Immature natural killer cell (primary cell): ENCODE results near the gene GRM7. TPM values are rescaled to one million over a fixed set of nuclear protein-coding genes. Genes with fewer than 3 reads are reported as not detected.

Experiments
- DNase-seq, 3 donors: peaks; one replicate each; pipeline ENCODE4 v3.0.0; 2022; ENCODE audit warnings: mixed read lengths in 1 of 3
- H3K27ac Mint-ChIP-seq, 6 donors: one replicate each; pipeline ENCODE4 v1.8.0; 2020; ENCODE audit warnings: mixed read lengths in 6 of 6, mild to moderate bottlenecking in 5 of 6, inconsistent platforms in 4 of 6, moderate library complexity in 3 of 6
- H3K27me3 Mint-ChIP-seq, 3 donors: one replicate each; pipeline ENCODE4 v1.8.0; 2020 to 2021; ENCODE audit warnings: low read depth in 3 of 3, mild to moderate bottlenecking in 3 of 3, mixed read lengths in 3 of 3, moderate library complexity in 3 of 3, inconsistent platforms in 1 of 3
- H3K36me3 Mint-ChIP-seq, 3 donors: one replicate each; pipeline ENCODE4 v1.8.0; 2020; ENCODE audit warnings: mixed read lengths in 3 of 3, inconsistent platforms in 2 of 3, mild to moderate bottlenecking in 2 of 3
- H3K4me1 Mint-ChIP-seq, 2 donors: one replicate each; pipeline ENCODE4 v1.8.0; 2020; ENCODE audit warnings: inconsistent platforms in 2 of 2, mild to moderate bottlenecking in 2 of 2, mixed read lengths in 2 of 2, moderate library complexity in 1 of 2
- H3K4me3 Mint-ChIP-seq, 5 donors: one replicate each; pipeline ENCODE4 v1.8.0; 2020; ENCODE audit warnings: mild to moderate bottlenecking in 5 of 5, mixed read lengths in 5 of 5, inconsistent platforms in 3 of 5, moderate library complexity in 3 of 5
- H3K9me3 Mint-ChIP-seq, 6 donors: one replicate each; pipeline ENCODE4 v1.8.0; 2020; ENCODE audit warnings: mild to moderate bottlenecking in 6 of 6, mixed read lengths in 6 of 6, inconsistent platforms in 4 of 6, moderate library complexity in 3 of 6
- polyA plus RNA-seq, 3 donors: library from polyadenylated mRNA; unstranded; fragments of 300-500 nt; fragmentation: Illumina TruSeq; gene quantifications; one replicate each; pipeline ENCODE4 v1.2.3, GENCODE V29; 2021

The GRM7 gene
- polyA plus RNA-seq, 3 donors from 2014 or later: not detected

DNA sequence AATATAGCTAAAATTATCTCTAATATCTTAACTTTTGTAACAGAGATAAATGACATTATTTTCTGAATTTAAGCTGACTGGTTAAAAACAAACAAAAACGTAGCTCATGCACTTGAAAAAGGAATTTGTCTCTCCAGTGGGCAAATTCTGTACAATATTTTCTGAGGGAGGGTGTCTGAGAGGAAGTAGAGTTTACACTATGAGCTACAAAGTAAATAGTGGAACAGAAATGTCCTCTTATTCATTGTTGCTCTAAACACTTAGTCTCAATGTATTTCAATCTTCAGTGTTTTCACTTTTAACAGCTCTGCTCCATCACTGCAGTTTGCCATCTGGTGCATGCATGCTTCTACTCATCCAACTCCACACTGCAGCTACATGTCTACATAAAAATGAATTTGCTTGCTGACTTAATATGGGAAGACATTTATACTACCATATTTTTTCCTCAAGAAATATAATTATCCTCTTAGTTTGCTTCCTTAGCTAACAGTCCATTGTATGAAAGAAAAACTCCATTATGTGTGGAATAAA lies 823.3 kb downstream of the GRM7 start:
- Mint-ChIP-seq H3K4me3 (no peak overlapping the region), H3K9me3 (peaks cover 0 to 3% (median 0%) of the 10 kb centered on the region in 6 donors), H3K36me3 (no peaks in the 10 kb centered on the region), H3K4me1 (no peaks in the 10 kb centered on the region), H3K27me3 (peaks cover 0 to 3% (median 0%) of the 10 kb centered on the region in 3 donors), H3K27ac (no peak overlapping the region)
- no peak for DNase-seq

DNA sequence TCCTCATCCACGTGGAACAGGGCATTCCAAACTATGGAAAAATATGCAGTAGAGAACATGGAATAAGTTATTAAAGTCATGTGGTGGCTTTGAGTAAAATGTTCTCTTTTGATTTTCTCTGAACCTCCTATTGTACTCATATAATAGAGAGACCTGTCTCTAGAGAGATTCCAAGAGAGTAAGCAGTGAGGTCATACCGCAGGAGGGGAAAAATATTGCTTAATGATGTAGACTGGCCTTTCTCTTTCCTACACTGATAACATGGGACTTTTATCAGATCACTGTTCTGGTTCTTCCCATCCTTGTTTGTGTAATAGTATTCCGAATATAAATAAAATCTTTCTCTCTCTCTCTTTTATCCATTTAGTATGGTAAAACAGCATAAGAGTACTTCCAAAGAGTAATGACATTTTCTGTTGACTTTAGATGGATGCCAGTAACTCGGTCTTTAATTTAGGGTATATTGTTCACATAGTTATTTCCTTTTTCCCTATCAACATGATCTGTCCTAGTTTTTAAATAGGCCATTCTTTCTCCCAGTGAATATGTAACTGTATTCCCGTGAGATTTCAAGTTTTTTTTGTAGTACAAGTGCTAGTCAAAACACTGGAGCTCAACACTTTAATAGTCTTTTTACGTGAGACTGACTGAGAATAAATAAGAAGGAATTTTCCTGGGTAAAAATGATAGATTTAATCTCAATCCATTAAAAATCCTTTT lies 826.7 kb downstream of the GRM7 start:
- Mint-ChIP-seq H3K9me3 (peaks cover 0 to 6% (median under 1%) of the 10 kb centered on the region in 6 donors), H3K27me3 (peaks cover 0 to 4% (median 1%) of the 10 kb centered on the region in 3 donors), H3K4me3 (no peak overlapping the region), H3K36me3 (no peaks in the 10 kb centered on the region), H3K4me1 (no peaks in the 10 kb centered on the region), H3K27ac (no peak overlapping the region)
- no peak for DNase-seq

- Mint-ChIP-seq H3K9me3 (peaks cover 0 to 8% (median 0%) of the 10 kb centered on the region in 6 donors), H3K27ac (no peak overlapping the region), H3K36me3 (no peaks in the 10 kb centered on the region), H3K4me3 (no peak overlapping the region), H3K4me1 (no peaks in the 10 kb centered on the region), H3K27me3 (peaks cover 0 to 2% (median 1%) of the 10 kb centered on the region in 3 donors)
- no peak for DNase-seq
Measured at GRCh38 chr3:7692866-7693265, 832.0 kb downstream of the GRM7 start.

DNA sequence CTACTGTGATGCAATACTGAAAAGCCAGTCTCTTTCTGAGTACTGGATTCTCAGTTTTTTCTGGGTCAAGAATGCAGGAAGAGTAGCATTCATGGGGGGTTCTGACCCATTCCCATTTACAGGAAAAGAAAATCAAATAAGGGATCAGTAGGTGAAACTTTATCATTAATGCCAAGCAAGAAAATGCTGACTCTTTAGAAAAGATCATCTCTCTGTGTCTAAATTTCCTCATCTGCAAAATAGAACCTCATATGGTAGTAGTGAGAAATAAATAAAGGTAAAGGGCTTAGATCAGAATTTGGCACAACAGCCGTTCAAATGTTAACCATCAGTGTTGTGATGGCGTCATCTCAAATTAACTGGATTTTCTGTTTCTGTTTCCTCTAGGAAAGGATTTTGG lies 833.1 kb downstream of the GRM7 start:
- Mint-ChIP-seq H3K27me3 (peaks cover 0 to 2% (median 1%) of the 10 kb centered on the region in 3 donors), H3K9me3 (peaks cover 0 to 9% (median 0%) of the 10 kb centered on the region in 6 donors), H3K36me3 (no peaks in the 10 kb centered on the region), H3K4me3 (no peak overlapping the region), H3K27ac (no peak overlapping the region), H3K4me1 (no peaks in the 10 kb centered on the region)
- no peak for DNase-seq

DNA sequence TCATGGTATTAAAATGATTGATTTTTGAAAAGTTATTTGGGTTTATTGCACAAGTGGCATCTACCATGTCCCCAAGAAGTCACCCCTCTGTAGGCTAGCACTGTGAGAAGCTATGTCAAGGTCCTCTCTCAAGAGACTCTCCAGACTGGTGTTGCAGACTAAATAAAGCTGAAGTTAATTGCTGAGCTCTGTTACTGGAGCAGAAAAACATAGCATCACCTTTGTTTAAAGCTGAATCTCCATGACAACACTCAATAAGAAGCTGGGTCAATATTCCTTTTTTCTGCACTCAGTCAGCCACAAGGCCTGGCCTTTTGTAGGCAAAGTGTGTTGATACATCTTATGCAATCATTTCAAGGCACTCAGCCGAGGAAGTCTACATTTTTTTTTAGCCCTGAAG lies 834.1 kb downstream of the GRM7 start:
- peaks cover 0 to 1% (median 0%) of the 10 kb centered on the region in 3 donors for H3K27me3 Mint-ChIP-seq
- H3K27ac Mint-ChIP-seq: no peak overlapping the region
- no peaks in the 10 kb centered on the region for H3K4me1 Mint-ChIP-seq
- peaks cover 0 to 9% (median 0%) of the 10 kb centered on the region in 6 donors for H3K9me3 Mint-ChIP-seq
- no peak for DNase-seq
- no peak overlapping the region for H3K4me3 Mint-ChIP-seq
- H3K36me3 Mint-ChIP-seq: no peaks in the 10 kb centered on the region

GRCh38 chr3:7696320-7696719 lies 835.4 kb downstream of the GRM7 start:
- H3K36me3 Mint-ChIP-seq: no peaks in the 10 kb centered on the region
- H3K27me3 Mint-ChIP-seq: no peaks in the 10 kb centered on the region
- no peak overlapping the region for H3K4me3 Mint-ChIP-seq
- peaks cover 0 to 9% (median 0%) of the 10 kb centered on the region in 6 donors for H3K9me3 Mint-ChIP-seq
- no peaks in the 10 kb centered on the region for H3K4me1 Mint-ChIP-seq
- DNase-seq: no peak
- H3K27ac Mint-ChIP-seq: no peak overlapping the region

GRCh38 chr3:7697548-7697947 lies 836.6 kb downstream of the GRM7 start:
- no peaks in the 10 kb centered on the region for H3K4me1 Mint-ChIP-seq
- no peaks in the 10 kb centered on the region for H3K36me3 Mint-ChIP-seq
- H3K27ac Mint-ChIP-seq: no peak overlapping the region
- no peaks in the 10 kb centered on the region for H3K27me3 Mint-ChIP-seq
- H3K9me3 Mint-ChIP-seq: peaks cover 0 to 5% (median 0%) of the 10 kb centered on the region in 6 donors
- no peak overlapping the region for H3K4me3 Mint-ChIP-seq
- no peak for DNase-seq

DNA sequence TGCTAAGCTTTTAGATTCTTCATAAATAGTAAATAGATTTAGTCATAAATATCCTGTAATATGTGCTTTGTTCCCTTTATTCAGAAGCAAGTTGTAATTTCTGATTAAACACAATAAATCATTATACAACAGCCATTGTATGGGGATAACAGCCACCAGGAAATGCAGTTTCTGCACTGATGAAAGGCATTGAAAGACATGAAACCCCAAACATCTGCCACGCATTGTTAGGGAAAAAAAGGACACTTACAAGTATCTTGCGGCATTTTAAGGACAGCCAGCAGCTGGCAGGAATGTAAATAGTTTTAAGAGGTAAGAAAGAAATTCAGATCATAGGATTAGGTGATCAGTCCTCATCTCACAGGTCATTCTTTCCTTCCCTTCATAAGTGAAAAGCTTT lies 839.6 kb downstream of the GRM7 start:
- H3K4me1 Mint-ChIP-seq: no peaks in the 10 kb centered on the region
- H3K27me3 Mint-ChIP-seq: no peaks in the 10 kb centered on the region
- no peak overlapping the region for H3K27ac Mint-ChIP-seq
- peaks cover 0 to 2% (median 0%) of the 10 kb centered on the region in 6 donors for H3K9me3 Mint-ChIP-seq
- H3K4me3 Mint-ChIP-seq: no peak overlapping the region
- no peaks in the 10 kb centered on the region for H3K36me3 Mint-ChIP-seq
- DNase-seq: no peak

DNA sequence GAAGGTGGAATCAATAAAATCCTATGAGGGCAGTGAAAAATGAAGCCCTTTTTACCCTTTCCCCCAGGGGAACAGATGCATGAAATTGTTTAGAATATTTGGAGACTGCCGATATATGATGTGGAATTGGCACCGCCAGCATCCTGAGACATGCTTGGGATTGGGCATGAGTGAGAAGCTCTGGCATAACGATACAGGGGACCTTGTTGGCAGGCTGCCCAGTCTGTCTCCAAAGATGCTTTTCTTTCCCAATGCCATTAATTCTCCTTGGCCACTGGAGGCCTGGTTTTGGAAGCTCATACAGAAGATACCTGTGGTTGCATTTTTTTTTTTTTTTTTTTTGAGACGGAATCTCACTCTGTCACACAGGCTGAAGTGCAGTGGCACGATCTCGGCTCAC lies 840.1 kb downstream of the GRM7 start:
- no peaks in the 10 kb centered on the region for H3K36me3 Mint-ChIP-seq
- H3K4me3 Mint-ChIP-seq: no peak overlapping the region
- no peaks in the 10 kb centered on the region for H3K27me3 Mint-ChIP-seq
- peaks cover 0 to 2% (median 0%) of the 10 kb centered on the region in 6 donors for H3K9me3 Mint-ChIP-seq
- no peaks in the 10 kb centered on the region for H3K4me1 Mint-ChIP-seq
- no peak overlapping the region for H3K27ac Mint-ChIP-seq
- no peak for DNase-seq

DNA sequence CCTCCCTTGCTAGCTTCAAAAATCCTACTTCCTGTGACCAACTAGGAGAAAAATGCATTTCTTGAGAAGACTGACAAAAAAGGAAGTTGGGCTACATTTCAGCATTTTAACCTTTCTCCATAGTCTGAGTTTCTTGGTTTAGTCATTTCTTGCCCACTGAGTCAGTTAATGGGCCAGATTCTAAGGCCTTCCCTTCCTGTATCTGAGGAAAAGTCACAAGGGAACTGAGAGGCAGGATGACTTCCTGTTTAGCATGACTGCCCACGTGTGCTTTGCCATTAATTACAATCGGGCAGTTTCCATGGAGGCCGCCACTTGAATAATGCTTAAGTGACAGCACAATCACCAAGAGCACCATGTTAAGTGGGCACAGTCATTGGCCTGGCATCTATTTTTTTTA lies 846.3 kb downstream of the GRM7 start:
- H3K4me1 Mint-ChIP-seq: peaks cover 0 to 9% of the 10 kb centered on the region in 2 donors
- H3K27ac Mint-ChIP-seq: no peak overlapping the region
- no peak overlapping the region for H3K4me3 Mint-ChIP-seq
- no peaks in the 10 kb centered on the region for H3K9me3 Mint-ChIP-seq
- no peak for DNase-seq
- no peaks in the 10 kb centered on the region for H3K36me3 Mint-ChIP-seq
- peaks cover 0 to 2% (median 0%) of the 10 kb centered on the region in 3 donors for H3K27me3 Mint-ChIP-seq

DNA sequence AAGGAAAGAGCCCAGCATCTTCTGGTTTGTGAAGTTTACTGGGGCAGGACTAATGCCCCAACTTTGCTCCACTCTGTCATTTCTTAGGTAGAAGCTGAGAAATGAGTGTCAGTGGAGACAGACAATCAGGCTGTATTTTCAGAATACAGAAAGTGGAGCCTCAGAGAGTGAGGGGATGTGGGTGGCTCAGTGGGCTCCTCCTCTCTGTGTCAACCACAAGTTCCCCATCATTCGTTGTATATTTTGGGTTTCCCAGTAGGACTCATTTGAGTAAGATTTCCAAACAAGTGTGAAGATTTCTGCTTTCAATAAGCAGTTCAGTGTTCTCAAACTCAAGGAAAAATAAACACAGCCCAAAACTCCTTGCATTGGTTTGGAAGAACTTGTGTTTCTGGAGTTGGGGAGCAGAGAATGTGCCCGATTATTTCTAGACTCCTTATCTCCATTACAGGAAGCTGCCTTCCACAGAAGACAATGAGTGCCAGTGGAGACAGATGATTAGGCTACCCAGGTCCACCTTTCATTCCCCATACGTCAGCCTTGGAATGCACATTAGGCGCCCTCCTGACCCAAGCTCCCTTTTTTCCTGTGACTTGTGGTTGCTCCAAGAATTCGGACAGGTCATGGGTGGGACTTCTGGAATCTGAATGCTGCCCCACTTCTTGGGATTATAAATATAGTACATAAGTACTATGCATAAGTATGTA lies 848.6 kb downstream of the GRM7 start:
- Mint-ChIP-seq H3K4me1 (peaks cover 0 to 9% of the 10 kb centered on the region in 2 donors), H3K36me3 (no peaks in the 10 kb centered on the region), H3K27me3 (peaks cover 0 to 2% (median 0%) of the 10 kb centered on the region in 3 donors), H3K27ac (no peak overlapping the region), H3K9me3 (peaks cover 0 to 1% (median 0%) of the 10 kb centered on the region in 6 donors), H3K4me3 (no peak overlapping the region)
- no peak for DNase-seq

- peaks cover 0 to 9% of the 10 kb centered on the region in 2 donors for H3K4me1 Mint-ChIP-seq
- DNase-seq: no peak
- peaks cover 0 to 5% (median 0%) of the 10 kb centered on the region in 6 donors for H3K9me3 Mint-ChIP-seq
- H3K27ac Mint-ChIP-seq: no peak overlapping the region
- peaks cover 0 to 2% (median 0%) of the 10 kb centered on the region in 3 donors for H3K27me3 Mint-ChIP-seq
- H3K4me3 Mint-ChIP-seq: no peak overlapping the region
- H3K36me3 Mint-ChIP-seq: no peaks in the 10 kb centered on the region
Measured at GRCh38 chr3:7710284-7710683, 849.4 kb downstream of the GRM7 start.

GRCh38 chr3:7713724-7714123 lies 852.8 kb downstream of the GRM7 start:
- Mint-ChIP-seq H3K9me3 (peaks cover 0 to 5% (median 0%) of the 10 kb centered on the region in 6 donors), H3K4me3 (no peak overlapping the region), H3K27me3 (peaks cover 0 to 1% (median 0%) of the 10 kb centered on the region in 3 donors), H3K27ac (no peak overlapping the region), H3K36me3 (no peaks in the 10 kb centered on the region), H3K4me1 (peaks cover 0 to 5% of the 10 kb centered on the region in 2 donors)
- no peak for DNase-seq

- Mint-ChIP-seq H3K27ac (no peak overlapping the region), H3K27me3 (peaks cover 0 to under 1% (median 0%) of the 10 kb centered on the region in 3 donors), H3K36me3 (no peaks in the 10 kb centered on the region), H3K4me3 (no peak overlapping the region), H3K9me3 (peaks cover 0 to 3% (median 0%) of the 10 kb centered on the region in 6 donors), H3K4me1 (no peaks in the 10 kb centered on the region)
- DNase-seq: no peak
Measured at GRCh38 chr3:7720649-7721297, 859.9 kb downstream of the GRM7 start.
